Body of pancreas (tissue), 4 donors: ENCODE measurements around the gene TBX19. TPM values are rescaled to one million over a fixed set of nuclear protein-coding genes. Genes with fewer than 3 reads are reported as not detected.

Experiments used
- ATAC-seq: fragments of 150-250 bp; one replicate; pipeline ENCODE4 v1.9.1; 2016
- DNase-seq, 4 donors: peaks; one replicate each; pipeline ENCODE4 v3.0.0-alpha.2; 2019
- H3K27ac ChIP-seq, 4 donors: fragments of 200-600 bp; sonication (generic); 1 replicate in 3 of 4; 2 replicates in 1 of 4; pipeline versions ENCODE4 v1.5.1 to v1.6.1; 2016 to 2019; ENCODE audit warnings: mild to moderate bottlenecking in 1 of 4, mixed read lengths in 1 of 4, moderate library complexity in 1 of 4
- H3K27me3 ChIP-seq, 2 donors: fragments of 200-600 bp; sonication (generic); one replicate each; pipeline ENCODE4 v1.6.0; 2016; ENCODE audit warnings: mild to moderate bottlenecking in 1 of 2
- H3K36me3 ChIP-seq, 2 donors: fragments of 200-600 bp; sonication (generic); replicated peaks in 1 of 2; 2 replicates each; pipeline ENCODE4 v1.5.1; 2016; ENCODE audit warnings: low read depth in 2 of 2; ENCODE audit not compliant: insufficient read depth in 1 of 2
- H3K4me1 ChIP-seq: fragments of 200-600 bp; sonication (generic); one replicate; pipeline ENCODE4 v1.6.0; 2016
- H3K4me3 ChIP-seq, 2 donors: fragments of 200-600 bp; sonication (generic); 1 replicate in 1 of 2; 2 replicates in 1 of 2; pipeline ENCODE4 v1.5.1; 2016 to 2019
- H3K9me3 ChIP-seq, 3 donors: fragments of 200-600 bp; sonication (generic); 1 replicate in 2 of 3; 2 replicates in 1 of 3; pipeline ENCODE4 v1.5.1; 2016
- CTCF ChIP-seq, 7 experiments: fragments of 450-650 bp in 4 of 7; fragments of 200-600 bp in 3 of 7; sonication (generic) in 3 of 7; IDR thresholded peaks; one replicate each; pipeline ENCODE4 v1.5.1; 2016 to 2019; ENCODE audit warnings: antibody characterized with exemption in 7 of 7
- POLR2A ChIP-seq, 3 donors: fragments of 450-650 bp; IDR thresholded peaks; one replicate each; pipeline ENCODE4 v1.6.1; 2016; ENCODE audit warnings: antibody characterized with exemption in 3 of 3, mild to moderate bottlenecking in 2 of 3
- WGBS, 2 donors: methylation state at CpG; one replicate each; pipeline ENCODE4 v1.1.5; 2017; 5-methylcytosine and 5-hydroxymethylcytosine counted together
- intact Hi-C: fragments of 100-400 bp; cut with DNase I; formaldehyde crosslinking; loops from one replicate; pipeline ENCODE4 v1.15.1; 2023
- small RNA-seq: library from RNA; depleted of rRNA; stranded (forward); fragments of <200 nt; gene quantifications from one replicate; pipeline ENCODE3, GENCODE V24; 2016
- total RNA-seq, 2 donors: library from RNA; depleted of rRNA; stranded (reverse); fragments of >200 nt; gene quantifications; one replicate each; pipeline ENCODE4 v1.1.0, GENCODE V29; 2016

The TBX19 gene
- total RNA-seq, 2 donors from 2014 or later, result 0.78 to 2.0 TPM

DNA sequence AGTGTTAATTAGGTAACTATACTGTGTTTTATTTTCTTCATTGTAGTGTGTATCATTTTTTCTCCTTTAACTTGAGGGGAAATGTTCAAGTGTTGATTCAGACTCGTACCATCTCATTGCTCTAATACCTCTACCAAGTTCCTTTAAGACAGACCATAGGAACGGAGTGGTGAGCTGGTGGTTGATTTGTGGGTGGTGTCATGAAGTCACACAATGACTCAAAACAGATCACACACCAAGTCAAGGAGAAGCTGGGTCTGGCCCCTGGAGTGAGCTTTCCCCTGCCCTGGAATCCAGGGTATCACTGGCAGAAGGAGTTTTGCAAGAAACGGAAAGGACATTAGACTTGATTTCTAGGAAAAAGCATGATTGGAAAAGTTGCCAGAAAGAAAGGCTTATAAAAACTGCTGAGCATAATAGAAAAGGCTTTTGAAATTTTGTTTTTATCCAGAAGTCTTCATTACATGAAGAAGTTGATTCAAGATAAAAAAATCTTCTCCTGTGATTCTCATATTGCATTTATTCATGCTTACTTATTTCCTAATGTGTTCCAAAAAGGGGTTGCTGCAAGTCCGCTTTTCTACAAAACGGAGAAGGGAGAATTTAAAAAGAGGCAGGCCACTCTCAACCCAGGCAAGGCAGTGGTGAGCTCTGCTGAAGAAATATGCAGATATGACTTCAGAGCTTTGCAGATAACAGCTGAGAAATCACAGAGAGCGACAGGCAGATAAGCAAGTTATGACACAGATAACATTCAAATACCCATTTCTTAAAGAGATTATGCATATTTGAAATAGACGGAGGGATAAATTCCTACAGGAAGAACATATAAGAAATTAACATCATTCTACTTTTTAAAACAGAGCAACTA, 79.7 kb downstream of the TBX19 start:
- Histone ChIP-seq H3K36me3 (no peaks in the 10 kb centered on the region), H3K27me3 (no peaks in the 10 kb centered on the region), H3K4me1 (no peaks in the 10 kb centered on the region), H3K27ac (no peak overlapping the region), H3K9me3 (no peaks in the 10 kb centered on the region), H3K4me3 (no peak overlapping the region)
- 56 to 65% methylated on average over 7 of the region's 7 CpGs for WGBS, 2 donors
- intact Hi-C loops, result no loop called here
- TF ChIP-seq POLR2A (IDR thresholded peaks at IDR 0.05), result no peak
- no peak for TF ChIP-seq CTCF (IDR thresholded peaks at IDR 0.05)
- DNase-seq (no peak), ATAC-seq (no peak)

DNA sequence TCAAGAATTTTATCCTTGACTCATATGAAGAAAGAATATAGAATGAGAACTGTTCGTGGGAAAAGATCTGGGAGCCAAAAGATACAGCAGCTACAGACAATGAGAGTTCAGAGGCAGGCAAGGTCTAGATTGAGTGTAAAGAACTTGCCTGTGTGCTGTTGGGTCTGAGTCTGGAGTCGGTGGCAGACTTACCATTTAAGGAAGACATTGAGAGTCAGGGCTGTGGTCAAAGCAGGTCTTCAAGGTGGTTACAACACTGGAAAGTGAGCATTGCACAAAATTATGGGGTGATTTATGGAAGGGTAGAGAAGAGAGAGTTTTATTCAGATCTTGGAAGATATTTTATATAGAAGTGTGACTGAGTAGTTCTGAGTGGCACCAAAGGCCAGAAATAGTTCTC, 80.6 kb downstream of the TBX19 start:
- no peaks in the 10 kb centered on the region for H3K27me3 ChIP-seq
- WGBS, 2 donors, result 57 to 76% methylated on average over 2 of the region's 2 CpGs
- H3K9me3 ChIP-seq, result no peaks in the 10 kb centered on the region
- TF ChIP-seq CTCF (IDR thresholded peaks at IDR 0.05), result no peak
- no peak for TF ChIP-seq POLR2A (IDR thresholded peaks at IDR 0.05)
- DNase-seq, result no peak
- H3K27ac ChIP-seq, result no peak overlapping the region
- no peak overlapping the region for H3K4me3 ChIP-seq
- no peaks in the 10 kb centered on the region for H3K36me3 ChIP-seq
- H3K4me1 ChIP-seq, result no peaks in the 10 kb centered on the region
- no peak for ATAC-seq
- intact Hi-C loops, result no loop called here

DNA sequence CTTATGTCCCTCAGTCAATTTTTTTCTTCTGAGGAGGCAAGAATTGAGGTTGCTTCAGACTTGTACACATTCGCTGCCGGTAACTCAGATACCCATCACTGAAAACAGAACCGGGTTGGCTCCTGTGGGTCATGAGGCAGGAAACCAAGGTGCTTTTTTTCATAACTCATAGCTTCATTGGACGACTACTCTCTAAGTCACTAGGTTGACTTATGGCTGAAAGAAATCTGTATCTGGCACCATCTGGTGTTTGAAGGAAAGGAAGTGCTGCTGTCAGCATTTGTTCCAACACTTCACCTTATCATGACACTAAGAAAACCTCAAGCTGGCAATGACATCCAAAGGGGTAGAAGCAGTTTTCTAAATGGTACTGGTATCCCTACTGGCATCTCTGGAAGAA, 82.3 kb downstream of the TBX19 start:
- H3K36me3 ChIP-seq, result no peaks in the 10 kb centered on the region
- WGBS, 2 donors, result 64 to 70% methylated on average over 4 of the region's 4 CpGs
- no peak for TF ChIP-seq CTCF (IDR thresholded peaks at IDR 0.05)
- intact Hi-C loops, result no loop called here
- H3K27me3 ChIP-seq, result no peaks in the 10 kb centered on the region
- H3K4me3 ChIP-seq, result no peak overlapping the region
- ATAC-seq, result no peak
- H3K4me1 ChIP-seq, result no peaks in the 10 kb centered on the region
- DNase-seq, result no peak
- no peak overlapping the region for H3K27ac ChIP-seq
- no peaks in the 10 kb centered on the region for H3K9me3 ChIP-seq

Small RNA genes within 50 kb of the gene (small RNA-seq; reads per million reads assigned to genes)
- gene RNU6-1310P, result not detected

Other genes with a start within 250 kb of the TBX19 start
- gene GPR161, start 143.9 kb upstream of the TBX19 start, total RNA-seq, result 1 to 10 TPM; 2.6 to 6.5 TPM
- 10 to 100 TPM in 1 of 2 donors, 1 to 10 TPM in 1; 4.9 to 10.1 TPM for gene TIPRL, start 101.9 kb upstream of the TBX19 start, total RNA-seq
- 10 to 100 TPM; 13.8 to 19.5 TPM for gene SFT2D2, start 54.9 kb upstream of the TBX19 start, total RNA-seq